Loucy (cell line): ENCODE measurements around the gene SLC29A4.

Source experiments
- H2AFZ ChIP-seq: fragments of 200-600 bp; sonication (generic); 2 replicates; pipeline ENCODE4 v1.6.0; 2016; ENCODE audit warnings: antibody characterized with exemption, mild to moderate bottlenecking, low read length, moderate library complexity
- H3F3A ChIP-seq: fragments of 200-600 bp; 2 replicates; pipeline ENCODE4 v1.6.0; 2016; ENCODE audit warnings: antibody characterized with exemption, low read depth, mild to moderate bottlenecking
- H3K27me3 ChIP-seq: fragments of 200-600 bp; sonication (generic); 2 replicates; pipeline ENCODE4 v1.6.1; 2014; ENCODE audit warnings: low read length, mild to moderate bottlenecking; ENCODE audit not compliant: insufficient read depth, poor library complexity, severe bottlenecking
- H3K36me3 ChIP-seq: fragments of 200-600 bp; sonication (generic); 2 replicates; pipeline ENCODE4 v1.6.1; 2016; ENCODE audit warnings: low read length; ENCODE audit not compliant: insufficient read depth
- H3K4me1 ChIP-seq: fragments of 200-600 bp; sonication (generic); 2 replicates; pipeline ENCODE4 v1.5.1; 2014; ENCODE audit warnings: low read length, mild to moderate bottlenecking; ENCODE audit not compliant: insufficient read depth, poor library complexity, severe bottlenecking
- H3K4me2 ChIP-seq: fragments of 200-600 bp; sonication (generic); 2 replicates; pipeline ENCODE4 v1.6.0; 2014; ENCODE audit warnings: antibody characterized with exemption, low read length, low read depth, mild to moderate bottlenecking; ENCODE audit not compliant: poor library complexity, severe bottlenecking
- H3K4me3 ChIP-seq: fragments of 200-600 bp; sonication (generic); 2 replicates; pipeline ENCODE4 v1.5.1; 2014; ENCODE audit warnings: low read length, mild to moderate bottlenecking, mixed read lengths; ENCODE audit not compliant: poor library complexity, severe bottlenecking
- H3K79me2 ChIP-seq: fragments of 200-600 bp; sonication (generic); 2 replicates; pipeline ENCODE4 v1.6.1; 2014; ENCODE audit warnings: low read length; ENCODE audit not compliant: insufficient read depth
- H3K9ac ChIP-seq: fragments of 200-600 bp; sonication (generic); 2 replicates; pipeline ENCODE4 v1.6.0; 2014; ENCODE audit warnings: mild to moderate bottlenecking, low read depth, low read length, moderate library complexity; ENCODE audit not compliant: poor library complexity, severe bottlenecking
- H3K9me2 ChIP-seq: fragments of 200-600 bp; sonication (generic); replicated peaks from 2 replicates; pipeline ENCODE4 v1.6.1; 2016; ENCODE audit warnings: low read depth, low read length, mixed read lengths
- H3K9me3 ChIP-seq: fragments of 200-600 bp; sonication (generic); 2 replicates; pipeline ENCODE4 v1.6.1; 2014; ENCODE audit warnings: mild to moderate bottlenecking, antibody characterized with exemption, low read length, low read depth; ENCODE audit not compliant: insufficient read depth
- H4K20me1 ChIP-seq: fragments of 200-600 bp; sonication (generic); 2 replicates; pipeline ENCODE4 v1.6.0; 2014; ENCODE audit warnings: antibody characterized with exemption, low read length, mild to moderate bottlenecking; ENCODE audit not compliant: insufficient read depth, poor library complexity, severe bottlenecking
- CTCF ChIP-seq: fragments of 200-600 bp; sonication (generic); conservative IDR thresholded peaks from 2 replicates; pipeline ENCODE4 v1.5.1; 2014; ENCODE audit warnings: mild to moderate bottlenecking, antibody characterized with exemption, low read length
- EZH2phosphoT487 ChIP-seq: fragments of 200-600 bp; IDR thresholded peaks from 2 replicates; pipeline ENCODE4 v1.6.1; 2018; ENCODE audit warnings: antibody characterized with exemption, mild to moderate bottlenecking, moderate library complexity, borderline replicate concordance

Gene SLC29A4

DNA sequence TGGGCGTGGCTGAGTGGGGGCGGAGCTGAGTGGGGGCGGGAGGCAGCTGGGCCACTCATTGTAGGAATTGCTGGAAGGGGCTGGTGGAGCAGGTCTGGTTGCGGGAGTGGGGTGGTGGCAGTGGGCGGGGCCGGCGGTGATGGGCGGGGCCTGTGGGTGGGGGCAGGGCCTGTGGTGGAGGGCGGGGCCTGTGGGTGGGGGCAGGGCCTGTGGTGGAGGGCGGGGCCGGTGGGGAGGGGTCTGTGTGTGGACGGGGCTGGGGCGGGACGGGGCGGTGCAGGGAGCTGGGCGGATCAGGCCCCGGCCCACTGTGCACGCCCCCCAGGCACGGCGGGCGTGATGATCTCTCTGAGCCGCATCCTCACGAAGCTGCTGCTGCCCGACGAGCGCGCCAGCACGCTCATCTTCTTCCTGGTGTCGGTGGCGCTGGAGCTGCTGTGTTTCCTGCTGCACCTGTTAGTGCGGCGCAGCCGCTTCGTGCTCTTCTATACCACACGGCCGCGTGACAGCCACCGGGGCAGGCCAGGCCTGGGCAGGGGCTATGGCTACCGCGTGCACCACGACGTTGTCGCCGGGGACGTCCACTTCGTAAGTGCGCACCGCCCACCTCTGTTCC, 14.0 kb downstream of the SLC29A4 start:
- H3K36me3 ChIP-seq = no peaks in the 10 kb centered on the region
- no peak overlapping the region for H2AFZ ChIP-seq
- H3K9ac ChIP-seq = no peak overlapping the region
- no peaks in the 10 kb centered on the region for H3K27me3 ChIP-seq
- H3K9me3 ChIP-seq = no peaks in the 10 kb centered on the region
- H4K20me1 ChIP-seq = no peaks in the 10 kb centered on the region
- no peaks in the 10 kb centered on the region for H3K4me1 ChIP-seq
- H3K79me2 ChIP-seq = no peaks in the 10 kb centered on the region
- no peaks in the 10 kb centered on the region for H3F3A ChIP-seq
- no peak for TF ChIP-seq CTCF
- TF ChIP-seq EZH2phosphoT487 = no peak
- H3K4me2 ChIP-seq = no peak overlapping the region
- peak overlapping the region; percentile 23 for H3K4me3 ChIP-seq
- no peaks in the 10 kb centered on the region for H3K9me2 ChIP-seq

GRCh38 chr7:5300366-5300765, 17.6 kb downstream of the SLC29A4 start:
- no peaks in the 10 kb centered on the region for H3K9me3 ChIP-seq
- no peak for TF ChIP-seq EZH2phosphoT487
- no peak for TF ChIP-seq CTCF
- H3K4me2 ChIP-seq = no peak overlapping the region
- H4K20me1 ChIP-seq = no peaks in the 10 kb centered on the region
- H3F3A ChIP-seq = no peaks in the 10 kb centered on the region
- H3K4me1 ChIP-seq = no peaks in the 10 kb centered on the region
- H3K9ac ChIP-seq = no peak overlapping the region
- H3K4me3 ChIP-seq = no peak overlapping the region
- H3K27me3 ChIP-seq = no peaks in the 10 kb centered on the region
- no peaks in the 10 kb centered on the region for H3K9me2 ChIP-seq
- H3K36me3 ChIP-seq = no peaks in the 10 kb centered on the region
- H2AFZ ChIP-seq = no peak overlapping the region
- H3K79me2 ChIP-seq = no peaks in the 10 kb centered on the region

GRCh38 chr7:5302577-5302976, 19.8 kb downstream of the SLC29A4 start:
- Histone ChIP-seq H3K4me3 (no peak overlapping the region), H3K9me3 (no peaks in the 10 kb centered on the region), H3K36me3 (0 out of 2 replicates have a peak, but pooled peaks cover 2% of the 10 kb centered on the region), H2AFZ (no peak overlapping the region), H3K4me1 (no peaks in the 10 kb centered on the region), H3K9me2 (no peaks in the 10 kb centered on the region), H3F3A (no peaks in the 10 kb centered on the region), H4K20me1 (no peaks in the 10 kb centered on the region), H3K4me2 (no peak overlapping the region), H3K27me3 (no peaks in the 10 kb centered on the region), H3K79me2 (no peaks in the 10 kb centered on the region), H3K9ac (no peak overlapping the region)
- no peak for TF ChIP-seq EZH2phosphoT487
- no peak for TF ChIP-seq CTCF
